Inflammatory macrophage treated with lipopolysaccharide for 1 hour (primary cell): ENCODE results near the gene RFPL4AL1.
A peak's percentile ranks its signal among the peaks of the same experiment; 100 is the strongest.
"Not testable (repeated sequence)": the region's sequence is repeated elsewhere in the genome, so short reads cannot be mapped to it uniquely, and the experiment has no call there.

Source experiments
- DNase-seq, 2 donors: peaks; one replicate each; pipeline ENCODE4 v3.0.0-alpha.2; 2020 to 2022

The RFPL4AL1 gene

DNA sequence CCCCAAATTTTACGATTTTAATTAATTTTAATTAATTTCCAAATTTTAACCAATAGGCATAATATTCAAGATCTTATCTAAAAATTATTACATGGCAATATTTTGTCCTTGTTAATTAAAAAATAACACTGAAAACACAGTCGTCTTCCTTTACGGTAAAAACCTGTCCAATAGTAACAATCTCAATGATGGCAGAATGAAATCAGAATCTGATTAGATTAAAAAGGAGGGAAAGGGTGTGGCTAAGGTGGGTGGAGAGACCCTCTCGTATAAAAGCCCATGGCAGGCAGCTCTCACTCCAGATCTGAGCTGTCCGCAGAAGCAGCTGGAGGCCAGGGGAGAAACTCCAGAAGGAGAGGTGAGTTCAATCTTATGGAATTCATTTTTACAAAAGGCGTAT, at the start of gene RFPL4AL1:
TSS of gene RFPL4AL1 (plus strand) at position 301 of the 400 bp plus-strand sequence. CDS start 2,687 bp downstream, outside the sequence.
- not testable (repeated sequence) for DNase-seq

DNA sequence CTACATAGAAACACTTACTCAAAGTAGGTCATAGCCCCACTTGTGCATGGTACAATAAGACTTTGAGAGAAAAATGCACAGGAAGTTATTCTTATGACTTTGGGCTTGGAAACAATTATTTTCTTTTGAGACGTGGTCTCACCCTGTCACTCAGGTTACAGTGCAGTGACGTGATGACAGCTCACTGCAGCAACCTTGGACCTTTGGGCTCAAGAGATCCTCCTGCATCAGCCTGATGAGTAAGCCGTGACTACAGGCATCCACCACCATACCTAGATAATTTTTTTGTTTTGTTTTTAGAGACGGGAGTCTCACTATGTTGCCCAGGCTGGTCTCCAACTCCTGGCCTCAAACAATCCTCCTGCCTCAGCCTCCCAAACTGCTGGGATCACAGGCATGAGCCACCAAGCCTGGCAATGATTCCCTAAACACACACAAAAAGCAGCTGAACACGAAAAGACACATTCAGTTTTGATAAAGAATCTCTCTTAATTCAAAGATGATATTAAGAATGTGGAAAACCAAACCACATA, 48.6 kb upstream of the RFPL4AL1 start:
- DNase-seq = no peak

DNA sequence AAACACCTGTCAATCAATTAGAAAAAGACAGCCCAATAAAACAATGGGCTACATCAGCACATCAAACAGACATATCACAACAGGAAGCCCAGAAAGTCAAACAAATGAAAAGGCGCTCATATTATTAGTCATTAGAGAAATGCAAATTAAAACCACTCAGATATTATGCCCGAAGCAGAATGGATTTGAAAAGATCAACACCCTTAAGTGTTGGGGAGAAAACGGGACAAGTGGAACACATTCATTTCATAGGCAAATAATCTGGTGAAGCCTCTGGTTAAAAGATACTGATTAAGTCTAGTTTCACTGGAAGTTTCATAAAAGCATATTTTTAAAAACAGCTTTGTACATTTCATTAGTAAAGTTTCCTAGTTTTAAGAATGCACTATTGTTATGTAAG, 48.1 kb upstream of the RFPL4AL1 start:
- no peak for DNase-seq

DNA sequence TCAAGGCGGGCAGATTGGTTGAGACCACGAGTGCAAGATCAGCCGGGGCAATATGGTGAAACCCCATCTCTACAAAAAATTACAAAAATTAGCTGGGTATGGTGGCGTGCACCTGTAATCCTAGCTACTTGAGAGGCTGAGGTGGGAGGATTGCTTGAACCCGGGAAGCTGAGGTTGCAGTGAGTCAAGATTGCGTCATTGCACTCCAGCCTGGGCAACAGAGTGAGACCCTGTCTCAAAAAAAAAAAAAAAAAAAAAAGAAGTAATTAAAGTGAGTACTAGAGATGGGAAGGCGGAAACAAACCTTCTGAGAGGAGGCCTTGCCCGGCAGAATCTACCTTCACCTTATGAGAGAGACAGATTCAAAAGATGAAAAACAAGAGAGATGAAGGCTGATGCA, 45.4 kb upstream of the RFPL4AL1 start:
- DNase-seq = no peak

DNA sequence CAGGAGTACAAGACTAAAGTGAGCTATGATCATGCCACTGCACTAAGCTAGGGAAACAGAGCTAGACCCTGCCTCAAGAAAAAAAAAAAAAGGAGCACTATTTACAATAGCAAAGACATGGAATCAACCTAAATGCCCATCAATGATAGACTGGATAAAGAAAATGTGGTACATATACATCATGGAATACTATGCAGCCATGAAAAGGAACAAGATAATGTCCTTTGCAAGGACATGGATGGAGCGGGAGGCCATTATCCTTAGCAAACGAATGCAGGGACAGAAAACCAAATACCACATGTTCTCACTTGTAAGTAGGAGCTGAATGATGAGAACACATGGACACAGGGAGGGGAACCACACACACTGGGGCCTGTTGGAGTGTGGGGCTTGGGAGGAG, 38.5 kb upstream of the RFPL4AL1 start:
- not testable (repeated sequence) for DNase-seq

DNA sequence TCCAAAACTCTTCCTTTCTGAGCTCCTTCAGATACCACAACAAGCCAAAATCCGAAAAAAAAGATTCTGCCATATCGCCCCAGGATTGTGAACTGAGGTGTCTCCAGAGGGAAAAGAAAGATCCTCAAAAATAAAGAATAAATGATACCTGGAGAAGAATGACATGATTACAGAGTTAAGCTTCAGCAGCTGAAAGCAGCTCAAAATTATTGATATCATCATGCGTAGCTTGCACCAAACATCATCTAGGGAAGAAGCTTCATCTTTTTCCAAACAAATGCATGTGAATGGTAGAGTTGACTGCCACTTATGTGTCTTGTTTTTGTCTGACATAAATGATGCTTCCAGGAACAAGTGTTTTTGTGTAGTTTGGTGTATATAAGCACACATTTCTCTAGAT, 30.6 kb upstream of the RFPL4AL1 start, which contains the start of gene NLRP9:
TSS of gene NLRP9 (minus strand) at position 101 of the 400 bp plus-strand sequence. CDS start at position 73, 28 bp downstream.
- DNase-seq = no peak

DNA sequence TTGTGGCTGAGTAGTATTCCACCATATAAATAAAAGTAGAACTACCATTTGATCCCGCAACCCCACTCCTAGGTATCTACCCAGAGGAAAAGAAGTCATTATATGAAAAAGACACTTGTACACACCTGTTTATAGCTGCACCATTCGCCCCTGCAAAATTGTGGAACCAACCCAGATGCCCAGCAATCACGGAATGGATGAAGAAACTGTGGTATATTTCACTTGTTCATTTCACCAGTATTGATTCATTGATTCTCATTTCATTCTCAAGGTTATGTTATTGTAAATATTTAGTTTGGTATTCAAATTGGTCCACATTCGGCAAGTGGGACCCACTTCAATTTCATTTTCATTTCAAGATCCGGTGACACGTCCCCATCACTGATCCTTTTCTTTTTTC, 18.2 kb upstream of the RFPL4AL1 start:
- no peak for DNase-seq

DNA sequence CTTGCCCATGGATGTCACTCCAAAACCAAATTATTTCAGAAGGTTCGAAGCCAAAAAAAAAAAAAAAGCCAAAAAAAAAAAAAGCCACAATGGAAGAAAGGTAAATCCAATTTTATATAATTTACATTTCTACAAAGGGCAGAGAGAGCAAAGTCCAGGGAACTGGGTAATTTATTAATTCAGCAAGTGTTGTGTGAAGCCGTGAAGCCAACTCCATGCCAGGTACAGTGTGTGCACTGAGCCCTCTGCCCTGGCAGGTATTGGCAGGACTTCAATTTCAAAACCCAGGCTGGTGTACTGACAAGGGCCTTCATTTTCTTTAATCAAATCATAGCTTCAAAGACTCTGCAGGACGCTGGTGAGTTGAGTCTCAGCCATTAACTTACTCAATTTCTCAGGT, 15.5 kb upstream of the RFPL4AL1 start:
- DNase-seq = no peak

DNA sequence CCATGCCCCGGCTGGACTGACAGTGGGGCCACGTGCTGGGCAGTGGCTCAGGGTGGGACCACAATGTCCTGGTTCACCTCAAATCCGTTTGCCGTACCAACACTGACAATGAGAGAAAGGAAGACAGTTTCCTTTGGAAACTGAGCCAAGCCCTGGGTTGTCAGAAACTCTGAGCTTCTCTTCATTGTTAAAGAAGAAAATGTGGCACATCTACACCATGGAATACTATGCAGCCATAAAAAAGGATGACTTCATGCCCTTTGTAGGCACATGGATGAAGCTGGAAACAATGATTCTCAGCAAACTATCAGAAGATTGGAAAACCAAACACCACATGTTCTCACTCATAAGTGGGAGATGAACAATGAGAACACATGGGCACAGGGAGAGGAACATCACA, 12.1 kb upstream of the RFPL4AL1 start:
- not testable (repeated sequence) for DNase-seq

DNA sequence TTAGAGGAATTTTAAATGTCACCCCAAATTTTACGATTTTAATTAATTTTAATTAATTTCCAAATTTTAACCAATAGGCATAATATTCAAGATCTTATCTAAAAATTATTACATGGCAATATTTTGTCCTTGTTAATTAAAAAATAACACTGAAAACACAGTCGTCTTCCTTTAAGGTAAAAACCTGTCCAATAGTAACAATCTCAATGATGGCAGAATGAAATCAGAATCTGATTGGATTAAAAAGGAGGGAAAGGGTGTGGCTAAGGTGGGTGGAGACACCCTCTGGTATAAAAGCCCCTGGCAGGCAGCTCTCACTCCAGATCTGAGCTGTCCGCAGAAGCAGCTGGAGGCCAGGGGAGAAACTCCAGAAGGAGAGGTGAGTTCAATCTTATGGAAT, 10.1 kb upstream of the RFPL4AL1 start, which contains the start of gene RFPL4A:
TSS of gene RFPL4A (plus strand) at position 301 of the 400 bp plus-strand sequence. CDS start 2,704 bp downstream, outside the sequence.
- DNase-seq = not testable (repeated sequence)

DNA sequence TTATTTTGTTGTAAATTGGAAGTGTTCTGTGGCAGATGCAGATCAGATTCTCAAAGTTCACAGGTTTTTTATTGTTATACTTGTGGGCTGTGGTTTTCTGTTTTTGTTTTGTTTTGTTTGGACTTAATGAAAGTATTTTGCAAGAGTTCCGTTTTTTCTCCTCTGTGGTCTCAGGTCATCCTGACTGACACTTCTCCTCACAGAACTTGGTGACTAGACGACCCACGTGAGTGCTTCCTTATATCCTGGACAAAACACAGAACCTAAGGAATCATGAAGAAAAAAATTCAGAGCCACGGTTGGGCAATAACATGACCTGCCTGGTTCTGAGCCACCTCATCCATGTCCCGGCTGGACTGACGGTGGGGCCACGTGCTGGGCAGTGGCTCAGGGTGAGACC, 2.5 kb upstream of the RFPL4AL1 start:
- DNase-seq = no peak

DNA sequence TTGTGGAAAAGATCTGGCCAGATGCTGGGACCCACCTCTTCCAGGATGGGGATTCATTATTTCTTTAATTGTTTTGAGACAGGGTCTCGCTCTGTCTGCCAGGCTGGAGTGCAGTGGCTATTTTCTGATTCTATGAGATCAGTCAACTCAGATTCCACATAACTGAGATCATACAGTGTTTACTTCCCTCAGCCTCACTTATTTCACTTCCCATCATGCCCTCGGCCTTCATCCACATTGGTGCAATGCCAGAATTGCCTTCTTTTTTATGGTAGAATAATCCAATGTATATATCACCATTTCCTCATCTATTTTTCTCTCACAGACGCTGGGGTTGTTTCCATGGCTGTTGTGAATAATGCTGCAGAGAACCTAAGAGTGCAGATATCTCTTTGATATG, 714 bp downstream of the RFPL4AL1 start:
- not testable (repeated sequence) for DNase-seq

DNA sequence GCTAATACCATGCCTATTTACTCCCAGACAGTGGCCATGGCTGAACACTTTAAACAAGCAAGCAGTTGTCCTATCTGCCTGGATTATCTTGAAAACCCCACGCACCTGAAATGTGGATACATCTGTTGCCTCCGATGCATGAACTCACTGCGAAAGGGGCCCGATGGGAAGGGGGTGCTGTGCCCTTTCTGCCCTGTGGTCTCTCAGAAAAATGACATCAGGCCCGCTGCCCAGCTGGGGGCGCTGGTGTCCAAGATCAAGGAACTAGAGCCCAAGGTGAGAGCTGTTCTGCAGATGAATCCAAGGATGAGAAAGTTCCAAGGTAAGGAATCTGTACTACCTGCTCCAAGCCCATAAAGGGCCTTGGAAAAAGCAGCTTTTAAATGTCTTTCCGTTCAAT, 8.6 kb downstream of the RFPL4AL1 start:
- no peak for DNase-seq

DNA sequence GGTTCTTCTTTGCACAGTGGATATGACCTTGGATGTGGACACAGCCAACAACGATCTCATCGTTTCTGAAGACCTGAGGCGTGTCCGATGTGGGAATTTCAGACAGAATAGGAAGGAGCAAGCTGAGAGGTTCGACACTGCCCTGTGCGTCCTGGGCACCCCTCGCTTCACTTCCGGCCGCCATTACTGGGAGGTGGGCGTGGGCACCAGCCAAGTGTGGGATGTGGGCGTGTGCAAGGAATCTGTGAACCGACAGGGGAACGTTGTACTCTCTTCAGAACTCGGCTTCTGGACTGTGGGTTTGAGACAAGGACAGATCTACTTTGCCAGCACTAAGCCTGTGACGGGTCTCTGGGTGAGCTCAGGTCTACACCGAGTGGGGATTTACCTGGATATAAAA, 9.4 kb downstream of the RFPL4AL1 start:
- no peak for DNase-seq

DNA sequence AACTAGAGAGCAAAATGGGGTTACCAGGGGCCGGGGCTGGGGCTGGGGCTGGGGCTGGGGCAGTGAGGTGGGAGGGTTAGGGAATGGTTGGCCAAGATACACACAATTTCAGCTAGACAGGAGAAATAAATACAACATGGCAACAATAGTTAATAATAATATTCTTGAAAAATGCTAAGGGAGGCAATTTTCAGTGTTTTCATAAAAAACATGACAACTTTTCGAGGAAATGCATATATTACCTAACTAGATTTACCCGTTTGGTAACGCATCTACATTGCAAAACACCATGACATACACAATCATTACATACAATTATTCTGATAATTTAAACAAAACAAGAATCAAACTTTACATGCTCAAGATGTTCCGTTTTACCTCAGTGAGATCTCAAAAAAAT, 12.2 kb downstream of the RFPL4AL1 start:
- no peak for DNase-seq

DNA sequence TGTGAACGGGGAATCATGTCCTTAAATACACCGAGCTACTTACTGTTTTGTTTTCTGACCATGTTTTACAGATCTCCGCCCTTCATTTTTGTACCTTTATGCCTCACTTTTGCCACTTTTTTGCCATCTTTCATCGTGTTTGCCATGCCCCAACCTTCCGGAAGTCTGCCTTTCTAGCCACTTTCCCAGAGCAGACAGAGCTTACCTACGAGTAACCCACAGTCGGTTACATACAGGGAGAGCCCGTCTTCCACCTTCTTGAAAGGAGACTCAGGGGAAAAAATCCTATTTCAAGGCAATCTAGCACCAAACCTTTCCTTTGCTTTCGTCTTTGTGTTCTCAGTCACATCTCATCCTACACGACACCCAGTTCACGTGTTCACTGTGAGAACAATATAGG, 26.1 kb downstream of the RFPL4AL1 start:
- DNase-seq = no peak

DNA sequence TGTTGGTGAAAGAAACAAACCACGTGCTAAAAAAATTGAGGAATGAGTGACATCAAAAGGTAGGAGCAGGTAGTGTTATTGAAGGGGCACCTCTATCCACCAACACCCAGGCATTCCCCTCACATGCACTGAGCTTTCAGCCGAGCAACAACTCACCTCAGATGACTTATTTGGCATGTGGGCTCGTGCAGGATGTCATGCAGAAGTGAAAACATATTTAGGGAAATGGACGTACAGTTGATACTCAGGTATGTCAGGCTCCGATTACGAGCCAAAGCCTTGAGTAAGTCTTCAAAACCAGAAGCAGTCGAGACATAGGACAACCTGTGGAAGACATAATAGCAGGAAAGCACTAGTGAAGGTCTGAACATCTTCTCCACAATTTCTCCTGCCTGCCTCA, 32.5 kb downstream of the RFPL4AL1 start:
- no peak for DNase-seq

DNA sequence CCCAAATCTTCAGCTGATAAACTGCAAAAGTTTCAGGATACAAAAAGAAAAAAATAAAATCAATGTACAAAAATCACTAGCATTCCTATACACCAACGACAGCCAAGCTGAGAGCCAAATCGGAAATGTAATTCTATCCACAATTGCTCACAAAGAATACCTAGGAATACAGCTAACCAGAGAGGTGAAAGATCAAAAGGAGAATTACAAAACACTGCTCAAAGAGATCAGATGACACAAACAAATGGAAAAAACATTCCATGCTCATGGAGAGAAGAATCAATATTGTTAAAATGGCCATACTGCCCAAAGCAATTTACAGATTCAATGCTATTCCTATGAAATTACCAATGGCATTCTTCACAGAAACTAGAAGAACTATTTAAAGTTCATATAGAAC, 33.4 kb downstream of the RFPL4AL1 start:
- DNase-seq = no peak

DNA sequence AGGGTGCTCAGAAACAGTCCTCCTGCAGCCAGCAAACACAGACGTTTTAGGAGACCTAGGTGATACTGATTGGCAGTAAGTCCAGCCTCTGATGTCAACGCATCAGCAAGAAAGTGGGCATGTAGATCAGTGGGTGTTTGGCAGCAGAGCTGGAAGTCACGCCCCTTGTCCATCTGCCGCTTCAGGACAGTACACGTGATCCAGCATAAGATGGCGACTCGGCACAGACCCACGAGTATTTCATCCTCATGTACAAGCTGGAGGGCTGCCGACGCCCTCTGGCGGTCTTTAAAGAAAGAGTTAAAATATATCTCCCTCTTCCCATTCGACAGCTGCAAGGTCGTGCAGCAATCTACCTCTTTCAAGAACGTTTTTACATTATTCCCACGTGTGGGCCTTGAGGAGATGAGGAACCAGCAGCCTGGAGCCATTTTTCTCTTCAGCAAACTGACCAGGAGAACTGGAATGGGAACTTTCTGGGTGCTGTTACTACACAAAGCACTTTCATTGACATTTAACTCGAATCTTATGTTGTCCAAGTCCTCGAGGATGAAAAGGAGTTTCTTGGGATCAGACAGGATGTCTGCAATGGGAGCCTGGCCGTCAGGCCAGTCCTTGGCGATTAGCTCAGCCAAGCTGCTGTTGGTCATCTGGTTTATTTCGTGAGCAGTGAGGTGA, 40.6 kb downstream of the RFPL4AL1 start:
- peak; percentile 35 to 42 for DNase-seq

DNA sequence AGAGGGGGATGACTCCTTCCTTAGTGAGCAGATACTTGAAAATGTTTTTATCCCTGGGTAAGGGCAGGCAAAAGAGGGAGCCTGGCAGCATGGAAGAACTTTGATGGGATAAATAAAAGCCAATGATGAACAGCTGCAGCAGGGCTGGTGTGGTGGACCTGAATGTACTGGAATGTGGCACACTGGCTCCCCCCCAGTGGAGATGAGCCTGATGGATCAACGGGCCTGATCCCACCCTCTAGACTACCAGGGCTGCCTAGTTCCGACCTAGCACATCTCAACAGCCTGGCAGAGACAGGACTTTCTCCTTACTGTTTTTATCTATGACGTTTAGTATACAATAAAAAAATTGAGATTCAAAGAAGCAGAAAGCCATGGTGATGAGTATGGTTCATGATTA, 42.4 kb downstream of the RFPL4AL1 start:
- no peak for DNase-seq

DNA sequence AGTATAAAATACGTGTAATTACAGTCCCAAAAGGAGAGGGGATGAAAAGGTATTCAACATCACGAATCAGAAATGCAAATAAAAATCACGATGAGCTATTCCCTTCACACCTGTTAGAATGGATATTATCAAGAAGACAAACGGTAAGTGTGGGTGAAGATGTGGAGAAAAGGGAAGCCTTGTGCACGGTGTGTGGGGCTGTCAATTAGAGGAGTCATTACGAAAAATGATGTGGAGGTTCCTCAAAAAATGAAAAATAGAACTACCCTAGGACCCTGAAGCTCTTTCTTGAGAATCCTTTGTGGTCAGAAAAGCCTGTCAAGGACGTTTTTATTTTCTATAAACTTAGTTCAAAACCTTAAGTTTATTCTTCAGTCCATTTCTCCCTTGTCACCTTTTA, 43.5 kb downstream of the RFPL4AL1 start:
- no peak for DNase-seq

DNA sequence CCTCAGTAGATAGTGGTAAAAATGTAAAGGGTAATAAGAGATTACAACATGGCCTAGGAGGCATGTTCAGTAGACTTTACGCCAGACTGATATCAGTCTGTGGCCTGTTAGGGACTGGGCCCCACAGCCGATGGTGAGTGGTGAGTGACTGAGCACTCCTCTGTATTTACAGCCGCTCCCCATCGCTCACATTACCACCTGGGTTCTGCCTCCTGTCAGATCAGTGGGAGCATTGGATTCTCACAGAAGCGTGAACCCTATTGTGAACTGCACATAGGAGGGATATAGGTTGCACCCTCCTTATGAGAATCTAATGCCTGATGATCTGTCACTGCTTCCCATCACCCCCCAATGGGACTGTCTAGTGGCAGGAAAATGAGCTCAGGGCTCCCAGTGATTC, 45.0 kb downstream of the RFPL4AL1 start:
- DNase-seq = no peak

DNA sequence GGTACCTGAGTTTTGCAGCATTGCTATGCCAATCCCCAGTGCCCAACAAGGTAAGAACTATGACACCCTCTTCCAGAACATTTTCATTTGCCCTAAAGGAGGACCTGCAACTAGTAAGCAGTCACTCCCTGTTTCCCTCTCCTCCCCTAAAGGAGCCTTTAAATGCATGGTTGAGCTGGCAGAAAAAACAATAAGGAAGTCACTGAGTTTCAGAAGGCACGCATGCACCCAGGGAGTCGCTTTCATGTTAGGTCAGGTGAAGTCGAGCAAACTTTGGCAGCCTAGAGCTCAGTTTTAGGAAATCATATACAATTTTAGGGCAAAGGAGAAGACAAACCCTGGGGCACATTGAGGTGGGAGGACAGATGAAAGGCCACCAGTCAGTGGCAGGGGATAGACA, 51.1 kb downstream of the RFPL4AL1 start:
- no peak for DNase-seq
